HG02798 (cell line): ENCODE measurements around the gene FNDC3A.
"Not testable (repeated sequence)": the region's sequence is repeated elsewhere in the genome, so short reads cannot be mapped to it uniquely, and the experiment has no call there.

Experiments
- ATAC-seq: cut with Tn5 transposase; IDR thresholded peaks from one replicate; pipeline ENCODE4 v1.9.1; 2021; ENCODE audit warnings: mild to moderate bottlenecking; ENCODE audit not compliant: unreplicated experiment, poor library complexity

FNDC3A gene

GRCh38 chr13:48975101-48975855 is 434 bp upstream of the FNDC3A start:
- peak; percentile 11 for ATAC-seq

DNA sequence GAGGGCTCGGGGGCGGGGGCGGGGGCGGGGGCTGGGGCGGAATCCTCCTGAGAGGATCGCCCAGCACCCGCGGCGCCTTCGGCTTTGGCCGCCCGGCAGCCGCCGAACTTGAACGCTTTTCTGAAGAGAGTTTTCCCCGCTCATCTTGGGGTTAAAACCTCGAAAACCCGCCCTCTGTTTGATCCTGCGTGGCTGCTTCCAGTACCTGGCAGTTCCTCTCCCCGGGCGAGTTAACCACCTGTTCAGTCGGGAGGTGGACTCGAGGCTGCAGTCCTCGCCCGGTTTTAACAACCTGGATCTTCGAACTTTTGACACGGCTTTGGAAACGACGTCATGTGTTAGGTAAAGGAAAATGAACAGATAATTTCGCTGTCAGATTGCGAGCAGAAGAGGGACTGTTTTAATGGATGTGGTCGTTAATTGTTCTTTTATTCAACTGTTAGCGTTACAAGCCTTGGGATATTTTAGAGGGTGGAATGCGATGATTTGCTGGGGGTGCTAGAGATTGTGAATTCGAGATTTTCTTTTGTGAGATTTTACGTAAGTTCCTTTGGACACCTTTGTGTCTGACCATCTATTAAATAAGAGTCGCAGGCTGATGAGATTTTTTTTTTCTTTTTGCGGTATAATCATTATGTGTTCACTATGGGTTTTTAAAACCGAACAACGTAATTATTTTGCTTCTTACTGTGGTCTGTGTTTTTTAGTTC is 1.0 kb downstream of the FNDC3A start:
- ATAC-seq = no peak

DNA sequence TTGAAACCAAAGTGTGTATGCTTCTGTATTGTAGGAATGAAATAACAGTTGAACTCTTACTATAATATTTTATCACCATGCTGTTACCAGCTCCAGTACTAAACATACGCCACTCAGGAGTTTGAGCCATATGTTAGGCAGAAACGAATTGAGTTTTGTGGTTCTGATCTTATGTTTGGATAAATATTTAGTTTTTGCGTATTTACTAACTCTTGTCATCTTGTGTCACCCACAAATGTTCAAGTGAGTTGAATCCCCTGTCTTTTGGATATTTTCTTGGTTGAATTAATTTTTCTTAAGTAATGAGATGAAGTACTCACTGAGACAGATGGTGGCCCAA is 1.5 kb downstream of the FNDC3A start:
- no peak for ATAC-seq

DNA sequence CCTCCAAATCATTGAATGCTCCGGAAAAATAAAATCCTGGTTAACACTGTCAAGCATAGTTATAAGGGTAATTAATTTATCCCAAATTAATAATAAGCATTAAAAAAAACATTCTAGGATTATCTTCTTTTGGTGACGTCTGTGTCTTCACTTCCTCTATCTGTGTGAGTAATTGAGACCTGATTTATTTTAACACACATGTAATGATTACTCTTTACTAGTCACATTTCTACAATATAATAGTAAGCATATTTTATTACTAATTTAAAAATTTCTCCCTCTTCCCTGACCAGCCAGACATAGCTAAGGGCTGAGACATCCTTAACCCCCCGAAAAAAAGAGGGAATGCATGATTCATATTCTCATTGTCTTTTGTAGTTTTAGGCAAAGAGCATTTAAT is 2.3 kb downstream of the FNDC3A start:
- no peak for ATAC-seq

GRCh38 chr13:48978942-48979601 is 3.4 kb downstream of the FNDC3A start:
- no peak for ATAC-seq

GRCh38 chr13:48979892-48980291 is 4.2 kb downstream of the FNDC3A start:
- peak; percentile 47 for ATAC-seq

DNA sequence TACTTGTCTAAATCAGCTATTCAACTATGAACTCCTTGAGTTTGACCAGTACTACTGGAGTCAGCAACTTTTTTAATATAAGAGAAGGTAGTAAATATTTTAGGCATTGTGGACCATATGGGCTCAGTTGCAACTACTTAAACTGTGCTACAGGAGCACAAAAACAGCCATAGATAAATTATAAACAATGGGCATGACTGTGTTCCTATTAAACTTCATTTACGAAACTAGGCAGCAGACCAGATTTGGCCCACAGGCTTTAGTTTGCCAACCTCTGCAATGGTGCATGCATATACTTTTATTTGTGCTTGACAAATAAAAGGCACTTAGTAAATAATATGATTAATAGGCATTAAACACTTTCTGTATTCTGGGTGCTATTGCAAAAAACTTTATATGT is 7.6 kb downstream of the FNDC3A start:
- ATAC-seq = no peak

- ATAC-seq = no peak
Observed at GRCh38 chr13:48985756-48986155, 10.0 kb downstream of the FNDC3A start.

DNA sequence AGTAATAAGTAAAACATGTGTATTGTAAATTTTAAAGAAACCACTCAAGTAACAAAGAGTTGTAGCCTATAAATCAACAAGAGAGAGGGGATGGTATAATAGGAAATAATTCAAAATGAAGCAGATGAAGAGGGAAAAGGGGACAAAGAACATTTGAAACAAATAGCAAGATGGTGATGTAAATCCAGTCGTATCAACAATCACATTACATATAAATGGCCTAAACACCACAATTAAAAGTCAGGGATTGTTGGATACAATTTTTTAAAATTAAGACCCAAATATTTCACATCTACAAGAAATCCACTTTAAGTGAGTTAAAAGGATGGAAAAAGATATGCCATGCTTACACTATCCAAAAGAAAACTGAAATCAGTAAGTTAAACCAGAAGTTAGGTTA is 15.2 kb downstream of the FNDC3A start:
- ATAC-seq = no peak

DNA sequence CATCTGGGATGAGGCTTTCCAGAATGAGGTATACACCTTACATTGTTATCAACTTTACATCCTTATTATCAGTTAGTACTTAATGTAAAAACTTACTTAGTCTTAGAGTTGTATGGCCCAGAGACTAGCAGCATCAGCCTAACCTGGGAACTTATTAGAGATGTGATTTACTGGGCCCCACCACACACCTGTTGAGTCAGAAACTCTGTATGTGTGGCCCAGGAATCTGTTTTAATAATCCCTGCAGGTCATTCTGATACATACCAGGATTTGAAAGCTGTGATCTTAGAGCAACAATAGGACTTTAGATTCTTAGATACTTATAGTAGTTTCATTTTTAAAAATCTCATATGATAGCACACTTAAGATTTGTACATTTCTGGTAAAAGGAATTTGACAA is 17.4 kb downstream of the FNDC3A start:
- ATAC-seq = no peak

GRCh38 chr13:48994706-48995105 is 19.0 kb downstream of the FNDC3A start:
- no peak for ATAC-seq

DNA sequence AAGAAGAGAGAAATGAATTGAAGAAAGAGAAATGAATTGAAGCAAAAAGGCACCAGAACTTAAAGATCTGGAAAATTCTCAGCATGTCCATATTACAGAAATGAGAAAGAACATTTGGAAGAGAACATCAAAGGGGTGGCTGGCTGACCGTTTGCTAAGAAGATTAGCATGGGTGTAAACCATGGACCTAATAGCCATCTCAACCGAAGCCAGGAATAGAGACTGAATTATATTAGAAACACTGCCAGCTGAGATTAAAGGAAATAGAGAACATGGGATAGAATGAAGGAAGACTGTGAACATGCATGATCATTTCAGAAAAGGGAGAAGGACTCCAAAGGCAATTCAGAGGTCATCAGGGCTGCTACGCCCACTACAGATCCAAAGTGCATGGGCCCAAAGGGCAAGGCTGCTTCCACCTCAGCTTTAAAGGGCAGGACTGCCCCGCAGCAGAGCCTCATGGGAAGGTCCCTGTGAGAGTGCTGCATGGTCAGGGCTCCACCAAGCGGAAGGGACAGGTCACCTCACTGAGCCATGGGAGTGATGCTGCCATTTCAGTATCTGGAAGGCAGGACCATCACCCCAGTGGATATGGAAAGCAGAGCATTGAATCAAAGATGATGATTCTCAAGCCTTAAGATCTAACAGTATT is 23.1 kb downstream of the FNDC3A start:
- ATAC-seq = no peak

DNA sequence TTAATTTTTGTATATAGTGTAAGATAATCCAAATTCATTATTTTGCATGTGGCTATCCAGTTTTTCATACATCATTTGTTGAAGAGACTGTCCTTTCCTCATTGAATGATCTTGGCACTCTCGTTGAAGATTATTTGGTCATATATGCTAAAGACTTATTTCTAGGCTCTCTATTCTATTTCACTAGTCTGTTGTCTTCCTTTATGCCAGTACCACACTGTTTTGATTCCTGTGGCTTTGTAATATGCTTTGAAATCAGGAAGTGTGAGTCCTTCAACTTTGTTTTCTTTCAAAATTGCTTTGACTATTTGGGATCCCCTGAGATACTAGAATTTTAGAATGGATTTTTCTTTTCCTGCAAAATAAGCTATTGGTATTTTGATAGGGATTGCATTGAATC is 24.5 kb downstream of the FNDC3A start:
- no peak for ATAC-seq

DNA sequence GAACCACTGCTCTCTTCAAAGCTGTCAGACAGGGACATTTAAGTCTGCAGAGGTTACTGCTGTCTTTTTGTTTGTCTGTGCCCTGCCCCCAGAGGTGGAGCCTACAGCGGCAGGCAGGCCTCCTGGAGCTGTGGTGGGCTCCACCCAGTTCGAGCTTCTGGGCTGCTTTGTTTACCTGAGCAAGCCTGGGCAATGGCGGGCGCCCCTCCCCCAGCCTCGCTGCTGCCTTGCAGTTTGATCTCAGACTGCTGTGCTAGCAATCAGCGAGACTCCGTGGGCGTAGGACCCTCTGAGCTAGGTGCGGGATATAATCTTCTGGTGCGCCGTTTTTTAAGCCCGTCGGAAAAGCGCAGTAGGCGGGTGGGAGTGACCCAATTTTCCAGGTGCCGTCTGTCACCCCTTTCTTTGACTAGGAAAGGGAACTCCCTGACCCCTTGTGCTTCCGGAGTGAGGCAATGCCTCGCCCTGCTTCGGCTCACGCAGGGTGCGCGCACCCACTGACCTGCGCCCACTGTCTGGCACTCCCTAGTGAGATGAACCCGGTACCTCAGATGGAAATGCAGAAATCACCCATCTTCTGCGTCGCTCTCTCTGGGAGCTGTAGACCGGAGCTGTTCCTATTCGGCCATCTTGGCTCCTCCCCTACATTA is 43.4 kb downstream of the FNDC3A start:
- not testable (repeated sequence) for ATAC-seq

DNA sequence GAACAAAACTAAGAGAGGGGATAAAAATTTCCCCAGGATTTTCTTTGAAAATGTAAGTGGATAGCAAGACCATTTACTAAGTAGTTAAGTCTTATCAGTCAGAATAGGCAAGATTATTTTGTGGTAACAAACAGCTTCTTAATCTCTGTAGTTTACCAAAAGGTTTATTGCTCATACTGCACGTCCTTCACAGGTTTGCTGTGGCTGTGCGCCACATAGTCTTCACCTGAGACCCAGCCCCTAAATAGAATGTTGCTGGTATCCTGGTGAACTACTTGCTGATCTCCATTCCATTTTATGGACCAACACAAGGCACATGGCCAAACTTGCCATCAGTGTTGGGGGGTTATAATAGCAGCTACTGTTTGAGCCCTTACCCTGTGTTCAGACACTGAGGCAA is 44.6 kb downstream of the FNDC3A start:
- no peak for ATAC-seq

DNA sequence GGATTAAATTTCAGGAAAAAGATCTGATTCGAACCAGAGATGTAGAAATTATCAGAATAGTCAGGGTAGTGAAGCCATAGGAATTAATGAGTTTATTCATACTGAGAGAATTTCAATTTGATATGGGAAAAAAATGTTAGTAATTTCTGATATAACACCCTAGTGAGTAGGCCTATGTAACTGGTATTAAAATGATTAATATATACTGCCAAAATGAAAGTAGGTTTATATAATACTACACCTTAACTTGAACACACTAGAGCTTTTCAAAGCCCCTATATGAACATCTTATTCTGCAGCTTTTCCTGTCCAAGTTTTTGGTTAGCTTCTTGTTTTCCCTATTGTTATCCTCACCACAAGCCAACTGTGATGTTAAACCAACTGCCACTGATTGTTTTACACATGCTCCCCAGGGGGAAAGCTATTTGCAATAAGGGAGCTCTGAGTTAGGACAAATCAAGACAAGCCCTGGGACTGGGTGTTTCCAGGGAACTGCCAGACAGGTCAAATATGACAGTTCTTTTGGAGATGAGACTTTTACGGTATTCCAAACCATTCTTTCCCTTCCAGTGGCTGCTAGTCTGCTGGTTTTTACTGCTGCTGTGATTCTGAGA is 45.3 kb downstream of the FNDC3A start:
- ATAC-seq = no peak

GRCh38 chr13:49021953-49022352 is 46.2 kb downstream of the FNDC3A start:
- no peak for ATAC-seq

DNA sequence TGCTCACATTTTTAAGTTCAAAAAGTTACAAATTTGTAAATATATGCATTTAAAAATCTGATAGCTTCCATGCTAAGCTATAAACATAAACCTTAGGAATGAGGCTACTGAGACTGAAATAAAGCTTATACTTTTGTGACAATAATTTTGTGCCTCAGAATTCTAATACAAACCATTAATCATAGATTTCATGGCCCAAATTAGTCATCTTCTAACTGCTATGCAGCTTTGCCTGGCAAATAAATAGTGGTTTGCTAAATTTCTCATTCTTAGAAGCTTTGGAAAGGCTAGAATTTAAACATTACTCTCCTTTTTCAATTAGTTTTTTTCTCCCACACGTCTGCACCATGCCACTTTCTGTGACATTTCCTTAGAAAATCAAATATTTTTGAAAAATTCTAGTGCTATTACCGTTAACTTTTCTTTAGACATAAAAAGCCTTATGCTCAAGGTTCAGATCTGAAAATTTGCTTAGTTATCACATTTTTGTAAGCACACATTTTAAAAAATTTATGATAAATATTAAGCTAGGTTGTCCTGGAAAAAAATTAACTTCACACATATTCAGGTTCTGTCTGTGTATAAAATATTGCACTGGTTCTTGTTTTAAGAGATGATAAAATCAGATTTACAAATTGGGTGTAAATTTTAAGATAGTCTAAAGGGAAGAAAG is 46.9 kb downstream of the FNDC3A start:
- ATAC-seq = no peak

DNA sequence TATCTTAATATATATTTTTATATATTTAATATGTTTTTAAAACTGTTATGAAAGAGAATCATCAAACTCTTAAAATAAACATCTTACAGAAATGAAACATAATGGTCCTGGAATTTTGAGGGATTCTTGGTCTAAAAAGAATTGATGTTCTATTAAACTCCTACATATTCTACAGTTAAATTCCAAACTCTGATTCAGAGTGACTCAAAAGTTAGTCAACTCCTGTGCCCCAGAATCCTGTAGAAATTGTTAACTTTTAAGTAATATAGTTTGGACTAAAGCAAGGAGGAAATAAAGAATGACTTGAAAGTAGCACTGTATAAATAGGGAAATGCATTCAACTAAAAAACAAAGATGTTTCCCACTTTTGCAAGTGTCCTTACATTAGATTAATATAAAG is 47.7 kb downstream of the FNDC3A start:
- no peak for ATAC-seq

DNA sequence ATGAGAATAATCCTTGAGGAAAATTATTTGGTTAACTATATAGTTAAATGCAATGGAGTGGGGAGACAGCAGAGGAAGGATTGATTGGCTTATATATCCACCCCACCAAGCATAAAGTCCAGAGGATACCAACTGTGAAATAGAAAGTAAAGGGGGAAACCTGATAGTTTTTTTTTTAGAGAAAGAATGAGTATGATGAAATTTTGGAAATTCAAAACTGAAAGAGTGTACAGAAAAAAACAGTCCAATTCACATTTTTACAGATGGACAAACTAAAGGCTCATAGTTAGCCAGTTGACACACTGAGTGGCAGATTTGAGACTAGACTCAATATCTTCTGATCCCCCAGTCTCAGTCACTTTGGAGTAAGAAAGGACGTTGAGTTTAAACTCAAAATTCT is 51.1 kb downstream of the FNDC3A start:
- ATAC-seq = no peak
